Sigmoid colon (tissue), 4 donors: Measurements from ENCODE around the gene EXOC6.

Experiments
- CTCF ChIP-seq, 4 experiments: fragments of 450-650 bp in 3 of 4; fragments of 200-600 bp in 1 of 4; IDR thresholded peaks; one replicate each; pipeline ENCODE4 v1.5.1; 2016 to 2019; ENCODE audit warnings: antibody characterized with exemption in 4 of 4, mild to moderate bottlenecking in 3 of 4, moderate library complexity in 2 of 4
- POLR2A ChIP-seq, 2 donors: fragments of 450-650 bp; IDR thresholded peaks; one replicate each; pipeline ENCODE4 v1.6.1; 2016; ENCODE audit warnings: antibody characterized with exemption in 2 of 2, mild to moderate bottlenecking in 2 of 2, moderate library complexity in 2 of 2
- POLR2AphosphoS5 ChIP-seq, 4 donors: sonication (generic); formaldehyde crosslinking; IDR thresholded peaks; one replicate each; pipeline ENCODE4 v1.6.1; 2017; ENCODE audit warnings: antibody characterized with exemption in 4 of 4

GRCh38 chr10:93075369-93076221, 227.3 kb downstream of the EXOC6 start:
- no peak for TF ChIP-seq CTCF (IDR thresholded peaks at IDR 0.05)
- TF ChIP-seq POLR2A (IDR thresholded peaks at IDR 0.05), result no peak
- no peak for TF ChIP-seq POLR2AphosphoS5 (IDR thresholded peaks at IDR 0.05)
